HL-60 (cell line): ENCODE measurements around the gene FARP1.

Experiments
- DNase-seq, 2 experiments: peaks; one replicate each; pipeline ENCODE4 v3.0.0-alpha.2; 2010 to 2020; ENCODE audit warnings: low read depth in 1 of 2, low spot score in 1 of 2
- H3K27ac ChIP-seq: fragments of 250-450 bp; sonication (Bioruptor Pico); replicated peaks from 2 replicates; pipeline ENCODE4 v1.5.1; 2020; ENCODE audit warnings: mild to moderate bottlenecking, moderate library complexity
- H3K27me3 ChIP-seq: fragments of 250-450 bp; sonication (Bioruptor Pico); 2 replicates; pipeline ENCODE4 v1.5.1; 2021; ENCODE audit warnings: mild to moderate bottlenecking, moderate library complexity; ENCODE audit not compliant: insufficient read depth, poor library complexity, severe bottlenecking
- H3K4me3 ChIP-seq: replicated peaks from 2 replicates; pipeline ENCODE4 v1.5.1; 2011; ENCODE audit warnings: mild to moderate bottlenecking, control low read depth, low read length; ENCODE audit not compliant: insufficient read depth
- CTCF ChIP-seq: IDR thresholded peaks from one replicate; pipeline ENCODE4 v1.5.1; 2011; ENCODE audit warnings: low read length, control low read depth, inconsistent platforms; ENCODE audit not compliant: insufficient read depth
- GABPA ChIP-seq: IDR thresholded peaks from 2 replicates; pipeline ENCODE4 v1.6.1; 2012; ENCODE audit warnings: low read depth
- POLR2AphosphoS5 ChIP-seq: IDR thresholded peaks from 2 replicates; pipeline ENCODE4 v1.6.1; 2012; ENCODE audit warnings: low read depth
- REST ChIP-seq: IDR thresholded peaks from 2 replicates; pipeline ENCODE4 v1.6.1; 2012; ENCODE audit warnings: low read depth; ENCODE audit not compliant: insufficient replicate concordance
- SPI1 ChIP-seq: IDR thresholded peaks from 2 replicates; pipeline ENCODE4 v1.6.1; 2012; ENCODE audit warnings: low read depth, mild to moderate bottlenecking, borderline replicate concordance

The FARP1 gene

GRCh38 chr13:98342953-98343352, 200.1 kb downstream of the FARP1 start:
- DNase-seq = no peak
- Histone ChIP-seq H3K27ac (no peak overlapping the region), H3K27me3 (no peaks in the 10 kb centered on the region), H3K4me3 (no peak overlapping the region)
- no peak for TF ChIP-seq REST

- no peak for DNase-seq
- H3K4me3 ChIP-seq = no peak overlapping the region
- no peaks in the 10 kb centered on the region for H3K27me3 ChIP-seq
- TF ChIP-seq GABPA (no peak), POLR2AphosphoS5 (no peak), REST (no peak), CTCF (no peak), SPI1 (no peak)
- H3K27ac ChIP-seq = no peak overlapping the region
Measured at GRCh38 chr13:98343461-98343860, 200.6 kb downstream of the FARP1 start.

GRCh38 chr13:98344392-98344791, 201.5 kb downstream of the FARP1 start:
- no peak overlapping the region for H3K4me3 ChIP-seq
- no peak for TF ChIP-seq REST
- no peak for TF ChIP-seq CTCF
- no peak for TF ChIP-seq SPI1
- TF ChIP-seq GABPA = no peak
- TF ChIP-seq POLR2AphosphoS5 = no peak

More at GRCh38 chr13:98344392-98344791, 201.5 kb downstream of the FARP1 start:
- DNase-seq = no peak
- Histone ChIP-seq H3K27ac (no peak overlapping the region), H3K27me3 (no peaks in the 10 kb centered on the region)
